ENCODE measurements around the gene ROBO1. TPM values are rescaled to one million over a fixed set of nuclear protein-coding genes. Genes with fewer than 3 reads are reported as not detected.

Gene ROBO1
- total RNA-seq, 1 donor from 2014 or later, result 27.1 TPM

DNA sequence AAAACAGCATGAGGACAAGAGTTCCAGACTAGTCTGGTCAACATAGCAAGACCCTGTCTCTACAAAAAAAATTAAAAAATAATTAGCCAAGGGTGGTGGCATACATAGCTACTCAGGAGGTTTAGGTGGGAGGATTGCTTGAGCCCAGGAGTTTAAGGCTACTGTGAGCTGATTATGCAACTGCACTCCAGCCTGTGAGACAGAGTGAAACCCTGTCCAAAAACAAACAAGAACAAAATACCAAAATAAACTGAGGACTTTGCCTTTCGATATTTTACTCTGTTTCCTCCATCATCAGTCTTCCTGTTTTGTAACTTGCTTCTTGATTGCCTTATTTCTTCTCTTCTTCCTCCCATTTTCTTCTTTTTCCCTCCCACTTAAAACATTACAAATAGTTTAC is 504.4 kb downstream of the ROBO1 start:
- TF ChIP-seq, protein P1, sequence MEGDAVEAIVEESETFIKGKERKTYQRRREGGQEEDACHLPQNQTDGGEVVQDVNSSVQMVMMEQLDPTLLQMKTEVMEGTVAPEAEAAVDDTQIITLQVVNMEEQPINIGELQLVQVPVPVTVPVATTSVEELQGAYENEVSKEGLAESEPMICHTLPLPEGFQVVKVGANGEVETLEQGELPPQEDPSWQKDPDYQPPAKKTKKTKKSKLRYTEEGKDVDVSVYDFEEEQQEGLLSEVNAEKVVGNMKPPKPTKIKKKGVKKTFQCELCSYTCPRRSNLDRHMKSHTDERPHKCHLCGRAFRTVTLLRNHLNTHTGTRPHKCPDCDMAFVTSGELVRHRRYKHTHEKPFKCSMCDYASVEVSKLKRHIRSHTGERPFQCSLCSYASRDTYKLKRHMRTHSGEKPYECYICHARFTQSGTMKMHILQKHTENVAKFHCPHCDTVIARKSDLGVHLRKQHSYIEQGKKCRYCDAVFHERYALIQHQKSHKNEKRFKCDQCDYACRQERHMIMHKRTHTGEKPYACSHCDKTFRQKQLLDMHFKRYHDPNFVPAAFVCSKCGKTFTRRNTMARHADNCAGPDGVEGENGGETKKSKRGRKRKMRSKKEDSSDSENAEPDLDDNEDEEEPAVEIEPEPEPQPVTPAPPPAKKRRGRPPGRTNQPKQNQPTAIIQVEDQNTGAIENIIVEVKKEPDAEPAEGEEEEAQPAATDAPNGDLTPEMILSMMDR (IDR thresholded peaks at IDR 0.05), result no peak
- Histone ChIP-seq H3K27me3 (no peaks in the 10 kb centered on the region), H3K4me1 (no peaks in the 10 kb centered on the region), H3K27ac (no peak overlapping the region), H3K9me3 (no peaks in the 10 kb centered on the region), H3K36me3 (no peaks in the 10 kb centered on the region), H3K4me3 (no peak overlapping the region)
- DNase-seq (no peak), ATAC-seq (no peak)
- intact Hi-C loops (cut with DNase I), result no loop called here

DNA sequence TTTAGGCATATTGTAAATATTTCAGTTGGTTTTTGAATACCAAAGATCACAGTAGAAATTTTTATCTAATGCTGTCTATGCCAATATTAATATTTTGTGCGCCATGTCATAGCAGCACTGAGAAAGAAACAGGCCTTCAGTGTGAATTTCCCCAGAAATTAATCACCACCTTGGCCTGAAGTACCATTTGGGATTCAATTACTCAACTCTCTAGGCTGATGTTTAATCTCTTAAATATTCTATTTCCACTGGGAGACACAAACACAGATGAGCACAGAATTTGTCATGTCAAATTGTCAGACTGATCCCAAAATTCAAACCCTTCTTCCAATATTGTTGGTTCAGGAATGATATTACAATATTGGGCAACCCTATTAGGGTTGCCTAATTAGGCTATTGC is 509.3 kb downstream of the ROBO1 start:
- Histone ChIP-seq H3K4me3 (no peak overlapping the region), H3K36me3 (no peaks in the 10 kb centered on the region), H3K9me3 (no peaks in the 10 kb centered on the region), H3K27ac (no peak overlapping the region), H3K27me3 (no peaks in the 10 kb centered on the region), H3K4me1 (no peaks in the 10 kb centered on the region)
- TF ChIP-seq, protein P1 (IDR thresholded peaks at IDR 0.05), result no peak
- ATAC-seq (no peak), DNase-seq (no peak)
- intact Hi-C loops (cut with DNase I), result no loop called here

DNA sequence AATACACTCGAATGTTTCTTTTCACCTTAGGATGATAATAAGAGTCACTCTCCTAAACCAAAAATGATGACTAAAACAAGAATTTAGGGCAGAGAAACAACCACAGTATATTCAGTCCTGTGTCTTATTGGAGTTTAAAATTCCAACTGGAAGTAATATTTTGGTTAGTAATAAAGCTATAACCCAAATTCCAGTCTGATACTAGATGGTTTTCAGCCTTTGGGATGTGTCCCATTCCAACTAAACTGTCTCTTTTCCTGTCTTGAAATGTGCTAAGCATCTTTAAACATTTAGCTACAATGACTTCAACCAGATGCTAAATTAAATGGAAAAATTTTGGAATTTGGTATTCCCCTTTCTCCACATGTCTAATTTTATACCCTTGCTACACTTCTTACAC is 510.0 kb downstream of the ROBO1 start:
- TF ChIP-seq, protein P1 (IDR thresholded peaks at IDR 0.05), result no peak
- intact Hi-C loops (cut with DNase I), result no loop called here
- H3K4me1 ChIP-seq, result no peaks in the 10 kb centered on the region

DNA sequence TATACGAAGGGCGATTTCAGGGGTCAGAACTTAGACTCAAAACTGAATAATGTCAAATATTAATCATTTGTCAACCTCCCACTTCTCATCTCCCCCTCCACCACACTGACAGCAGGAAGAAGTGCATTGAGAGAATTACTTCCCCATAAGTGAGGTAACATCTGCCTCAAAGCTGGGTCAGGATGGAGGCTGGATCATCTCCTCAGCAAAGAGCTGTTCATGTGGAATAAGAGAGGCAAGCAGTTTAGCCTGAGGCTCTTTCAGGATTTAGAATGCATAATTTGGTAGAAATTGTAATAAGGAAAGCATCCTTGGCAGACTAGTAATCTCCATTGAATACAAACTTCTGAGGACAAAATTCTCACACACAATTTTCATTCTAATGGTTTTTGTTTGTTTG is 512.1 kb downstream of the ROBO1 start:
- TF ChIP-seq, protein P1 (IDR thresholded peaks at IDR 0.05), result no peak
- Histone ChIP-seq H3K36me3 (no peaks in the 10 kb centered on the region), H3K4me3 (no peak overlapping the region), H3K27ac (no peak overlapping the region), H3K9me3 (no peaks in the 10 kb centered on the region), H3K4me1 (no peaks in the 10 kb centered on the region), H3K27me3 (no peaks in the 10 kb centered on the region)
- no peak for DNase-seq
- ATAC-seq, result no peak
- intact Hi-C loops (cut with DNase I), result no loop called here

More for the DNA sequence above, 510.0 kb downstream of the ROBO1 start:
- Histone ChIP-seq H3K4me3 (no peak overlapping the region), H3K27me3 (no peaks in the 10 kb centered on the region), H3K27ac (no peak overlapping the region), H3K36me3 (no peaks in the 10 kb centered on the region), H3K9me3 (no peaks in the 10 kb centered on the region)
- no peak for DNase-seq
- ATAC-seq, result no peak

DNA sequence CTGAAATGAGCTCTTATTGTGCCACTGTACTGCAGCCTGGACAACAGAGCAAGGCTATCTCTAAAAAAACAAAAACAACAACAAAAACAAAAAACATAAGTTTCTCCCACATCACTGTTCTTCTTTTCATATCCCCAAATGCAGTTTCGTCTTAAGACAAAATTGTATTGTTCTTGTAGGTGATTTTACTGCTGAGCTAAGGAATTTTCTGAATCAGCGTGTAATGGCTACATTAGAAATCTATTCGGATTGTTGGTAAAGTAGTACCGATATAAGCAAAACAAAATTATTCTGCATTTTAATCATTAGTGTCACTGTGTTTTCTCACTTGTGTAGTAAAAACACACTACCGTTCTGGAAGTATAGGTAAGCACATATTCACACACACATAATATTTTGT is 512.5 kb downstream of the ROBO1 start:
- Histone ChIP-seq H3K36me3 (no peaks in the 10 kb centered on the region), H3K27ac (no peak overlapping the region), H3K27me3 (no peaks in the 10 kb centered on the region), H3K9me3 (no peaks in the 10 kb centered on the region), H3K4me1 (no peaks in the 10 kb centered on the region), H3K4me3 (no peak overlapping the region)
- no peak for DNase-seq
- no peak for ATAC-seq
- intact Hi-C loops (cut with DNase I), result no loop called here
- TF ChIP-seq, protein P1 (IDR thresholded peaks at IDR 0.05), result no peak

DNA sequence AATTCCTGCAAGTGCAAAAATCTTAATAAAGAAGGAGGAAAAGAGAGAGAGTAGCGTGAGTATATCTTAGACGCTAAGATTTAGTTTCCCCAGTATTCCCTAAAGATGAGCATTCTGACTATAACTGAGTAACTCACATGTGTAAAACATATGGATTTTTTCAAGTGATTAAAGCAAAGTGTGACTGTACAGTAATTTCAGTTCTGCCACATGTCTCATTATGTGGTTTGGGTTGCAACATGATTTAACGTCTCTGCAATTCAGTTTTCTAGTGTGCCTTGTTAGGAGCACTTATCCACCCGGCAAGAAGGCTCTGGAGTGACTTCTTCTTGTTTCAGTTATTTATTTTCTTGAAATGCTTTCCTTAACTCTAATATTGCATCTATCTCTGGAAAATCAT is 514.1 kb downstream of the ROBO1 start:
- Histone ChIP-seq H3K9me3 (no peaks in the 10 kb centered on the region), H3K36me3 (no peaks in the 10 kb centered on the region), H3K27me3 (no peaks in the 10 kb centered on the region), H3K27ac (no peak overlapping the region), H3K4me3 (no peak overlapping the region), H3K4me1 (no peaks in the 10 kb centered on the region)
- TF ChIP-seq, protein P1 (IDR thresholded peaks at IDR 0.05), result no peak
- DNase-seq (no peak), ATAC-seq (no peak)
- intact Hi-C loops (cut with DNase I), result no loop called here

All from upper lobe of right lung (tissue), 1 donor.